GM12801 (cell line): ENCODE data around the gene KLHL12.

Experiments used
- CTCF ChIP-seq: IDR thresholded peaks from one replicate; pipeline ENCODE4 v1.5.1; 2011; ENCODE audit warnings: control low read depth; ENCODE audit not compliant: insufficient read length; ENCODE audit errors: extremely low read depth

Gene KLHL12

GRCh38 chr1:202957733-202958543, 30.9 kb upstream of the KLHL12 start, which contains the start of gene ADIPOR1:
Gene ADIPOR1, minus strand, starts transcription at chr1:202958312. Its CDS starts 7,242 bp downstream, at chr1:202951070.
- TF ChIP-seq CTCF, result no peak

- TF ChIP-seq CTCF, result no peak
Measured at GRCh38 chr1:202956969-202957368, 29.9 kb upstream of the KLHL12 start.

GRCh38 chr1:202954057-202954745, 27.2 kb upstream of the KLHL12 start:
- TF ChIP-seq CTCF, result no peak

- no peak for TF ChIP-seq CTCF
Measured at GRCh38 chr1:202953392-202953791, 26.4 kb upstream of the KLHL12 start.

- TF ChIP-seq CTCF, result no peak
Measured at GRCh38 chr1:202952818-202953217, 25.8 kb upstream of the KLHL12 start.

GRCh38 chr1:202952099-202952498, 25.1 kb upstream of the KLHL12 start:
- no peak for TF ChIP-seq CTCF

GRCh38 chr1:202951437-202951836, 24.4 kb upstream of the KLHL12 start:
- no peak for TF ChIP-seq CTCF
